ENCODE data around the gene SFXN5. TPM values are rescaled to one million over a fixed set of nuclear protein-coding genes. Genes with fewer than 3 reads are reported as not detected.

SFXN5 gene
- total and polyA plus RNA-seq, 2 donors (not counting 1 experiment from before 2014, with no cell fraction given): 5.8 to 13.9 TPM

DNA sequence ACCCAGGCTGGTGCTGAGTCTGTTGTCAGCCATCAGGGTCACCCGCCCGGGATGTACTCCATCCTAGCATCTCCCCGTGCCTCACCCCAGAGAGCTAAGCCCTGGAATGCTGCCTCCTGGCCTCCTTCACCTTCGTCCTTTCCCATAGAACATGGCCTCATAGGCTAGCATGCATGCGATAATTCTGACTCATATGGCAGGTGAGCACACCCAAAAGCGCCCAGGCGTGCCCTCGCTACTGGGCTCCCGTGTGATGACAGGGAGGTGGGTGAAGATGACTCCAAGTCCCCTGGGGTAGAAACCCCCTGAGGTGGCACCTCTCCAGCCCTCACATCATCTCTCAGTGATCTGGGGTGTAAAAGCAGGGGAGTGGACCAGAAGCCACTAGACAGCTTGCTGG is 177.0 kb downstream of the SFXN5 start:
- H2AFZ ChIP-seq (ENCODE audit: low read length): no peak overlapping the region
- H3K9me3 ChIP-seq (ENCODE audit: control insufficient read depth, insufficient read depth, low read depth, low read length): no peaks in the 10 kb centered on the region
- H3K4me2 ChIP-seq (ENCODE audit: extremely low read depth, insufficient read depth, low read length): no peak overlapping the region
- no peak overlapping the region for H3K9ac ChIP-seq (ENCODE audit: insufficient read depth, low read length)
- TF ChIP-seq, protein P1, sequence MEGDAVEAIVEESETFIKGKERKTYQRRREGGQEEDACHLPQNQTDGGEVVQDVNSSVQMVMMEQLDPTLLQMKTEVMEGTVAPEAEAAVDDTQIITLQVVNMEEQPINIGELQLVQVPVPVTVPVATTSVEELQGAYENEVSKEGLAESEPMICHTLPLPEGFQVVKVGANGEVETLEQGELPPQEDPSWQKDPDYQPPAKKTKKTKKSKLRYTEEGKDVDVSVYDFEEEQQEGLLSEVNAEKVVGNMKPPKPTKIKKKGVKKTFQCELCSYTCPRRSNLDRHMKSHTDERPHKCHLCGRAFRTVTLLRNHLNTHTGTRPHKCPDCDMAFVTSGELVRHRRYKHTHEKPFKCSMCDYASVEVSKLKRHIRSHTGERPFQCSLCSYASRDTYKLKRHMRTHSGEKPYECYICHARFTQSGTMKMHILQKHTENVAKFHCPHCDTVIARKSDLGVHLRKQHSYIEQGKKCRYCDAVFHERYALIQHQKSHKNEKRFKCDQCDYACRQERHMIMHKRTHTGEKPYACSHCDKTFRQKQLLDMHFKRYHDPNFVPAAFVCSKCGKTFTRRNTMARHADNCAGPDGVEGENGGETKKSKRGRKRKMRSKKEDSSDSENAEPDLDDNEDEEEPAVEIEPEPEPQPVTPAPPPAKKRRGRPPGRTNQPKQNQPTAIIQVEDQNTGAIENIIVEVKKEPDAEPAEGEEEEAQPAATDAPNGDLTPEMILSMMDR (conservative IDR thresholded peaks at IDR 0.05 in 1 of 2, IDR thresholded peaks at IDR 0.05 in 1 of 2; ENCODE audit: low read depth in 1 of 2, low read length in 2 of 2): no peak
- TF ChIP-seq EZH2 (IDR thresholded peaks at IDR 0.05; ENCODE audit: low read length, missing control alignments): no peak
- H3K27me3 ChIP-seq (ENCODE audit: control insufficient read depth, insufficient read depth, low read length): peaks cover 33% of the 10 kb centered on the region
- no peak for DNase-seq (ENCODE audit: low read depth in 2 of 2)
- H3K36me3 ChIP-seq (ENCODE audit: control insufficient read depth, insufficient read depth, low read length): no peaks in the 10 kb centered on the region
- H3K4me1 ChIP-seq (ENCODE audit: control insufficient read depth, extremely low read depth, insufficient read depth, low read length): no peaks in the 10 kb centered on the region
- no peak overlapping the region for H3K27ac ChIP-seq (ENCODE audit: insufficient read depth, low read length)
- H4K20me1 ChIP-seq (ENCODE audit: control insufficient read depth, extremely low read depth, insufficient read depth, low read length): no peaks in the 10 kb centered on the region
- H3K79me2 ChIP-seq (ENCODE audit: control insufficient read depth, insufficient read depth, low read length): no peaks in the 10 kb centered on the region
- no peak overlapping the region for H3K4me3 ChIP-seq (replicated peaks in 1 of 4; ENCODE audit: control extremely low read depth in 1 of 4, insufficient read depth in 1 of 4, low read depth in 3 of 4, low read length in 4 of 4)

DNA sequence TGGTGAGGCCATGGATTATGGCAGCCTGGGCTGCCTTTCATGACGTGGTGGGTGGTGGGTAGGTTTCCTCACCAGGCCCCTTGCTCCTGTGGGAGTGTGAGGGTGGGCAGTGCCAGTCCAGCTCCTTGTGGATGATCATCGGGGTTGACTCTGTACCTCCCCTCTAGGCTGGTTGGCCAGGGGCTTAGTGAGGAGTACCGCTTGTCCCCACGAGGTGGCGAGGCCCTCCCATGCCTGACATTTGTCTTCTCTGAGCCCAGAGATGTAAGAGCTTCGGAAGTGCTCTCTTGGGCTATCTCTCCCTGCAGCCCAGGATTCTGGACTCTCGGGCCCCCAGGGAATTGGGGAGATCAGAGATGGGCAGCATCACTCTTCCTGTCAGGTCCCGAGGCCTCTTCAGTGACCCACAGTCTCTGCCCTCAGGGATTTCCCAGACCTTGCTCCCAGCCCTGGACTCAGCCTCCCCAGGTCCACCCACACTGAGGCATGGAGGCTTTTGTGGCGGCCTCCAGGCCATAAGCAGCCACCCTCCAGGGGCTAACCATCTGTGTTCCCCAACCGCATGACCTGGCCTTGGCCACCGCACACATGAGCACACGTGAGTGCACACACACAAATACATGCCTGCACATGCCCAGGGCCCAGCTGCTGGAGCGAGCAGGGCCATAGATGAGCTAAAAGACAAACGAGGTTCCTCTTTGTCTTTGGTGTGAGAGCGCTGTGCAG is 177.8 kb downstream of the SFXN5 start:
- no peaks in the 10 kb centered on the region for H3K79me2 ChIP-seq (ENCODE audit: control insufficient read depth, insufficient read depth, low read length)
- no peaks in the 10 kb centered on the region for H3K4me1 ChIP-seq (ENCODE audit: control insufficient read depth, extremely low read depth, insufficient read depth, low read length)
- no peaks in the 10 kb centered on the region for H4K20me1 ChIP-seq (ENCODE audit: control insufficient read depth, extremely low read depth, insufficient read depth, low read length)
- DNase-seq (ENCODE audit: low read depth in 2 of 2): peak; percentile 60 to 63
- H2AFZ ChIP-seq (ENCODE audit: low read length): no peak overlapping the region
- H3K27ac ChIP-seq (ENCODE audit: insufficient read depth, low read length): no peak overlapping the region
- no peak overlapping the region for H3K4me3 ChIP-seq (replicated peaks in 1 of 4; ENCODE audit: control extremely low read depth in 1 of 4, insufficient read depth in 1 of 4, low read depth in 3 of 4, low read length in 4 of 4)
- H3K36me3 ChIP-seq (ENCODE audit: control insufficient read depth, insufficient read depth, low read length): no peaks in the 10 kb centered on the region
- peaks cover 29% of the 10 kb centered on the region for H3K27me3 ChIP-seq (ENCODE audit: control insufficient read depth, insufficient read depth, low read length)
- H3K9ac ChIP-seq (ENCODE audit: insufficient read depth, low read length): no peak overlapping the region
- TF ChIP-seq EZH2 (IDR thresholded peaks at IDR 0.05; ENCODE audit: low read length, missing control alignments): no peak
- TF ChIP-seq, protein P1 (conservative IDR thresholded peaks at IDR 0.05 in 1 of 2, IDR thresholded peaks at IDR 0.05 in 1 of 2; ENCODE audit: low read depth in 1 of 2, low read length in 2 of 2): peak; percentile 48 to 78
- H3K9me3 ChIP-seq (ENCODE audit: control insufficient read depth, insufficient read depth, low read depth, low read length): no peaks in the 10 kb centered on the region
- H3K4me2 ChIP-seq (ENCODE audit: extremely low read depth, insufficient read depth, low read length): no peak overlapping the region

DNA sequence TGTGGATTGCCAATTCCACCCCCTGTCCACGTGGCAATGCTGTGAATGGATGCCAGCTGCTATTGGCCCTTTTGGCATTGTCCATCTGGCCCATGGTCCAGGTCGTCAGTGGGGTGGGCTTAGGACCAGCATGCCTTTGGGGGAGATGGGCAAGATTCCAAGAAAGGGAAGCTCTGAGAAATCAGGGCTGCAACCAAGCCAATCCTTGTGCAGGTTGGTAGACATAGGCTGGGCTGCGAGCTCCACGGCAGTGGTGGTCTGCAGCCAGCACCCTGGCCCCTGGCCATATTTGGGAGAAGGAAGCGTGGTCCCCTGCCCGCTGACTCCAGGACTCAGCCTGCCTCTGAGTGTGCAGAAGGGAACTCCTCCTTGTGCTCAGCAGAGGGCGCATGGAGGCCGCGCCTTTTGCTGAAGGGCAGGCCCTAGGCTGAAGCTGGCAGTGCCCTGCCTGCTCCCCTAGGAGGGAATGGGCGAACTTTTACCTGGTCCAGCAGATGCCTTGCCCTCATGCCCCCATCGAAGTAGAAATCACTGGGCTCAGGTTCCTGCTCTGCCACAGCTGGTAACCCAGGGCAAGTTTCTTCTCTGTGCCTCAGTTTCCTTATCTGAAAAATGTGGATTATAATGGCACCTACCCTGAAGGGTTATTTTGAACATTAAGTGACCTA is 178.9 kb downstream of the SFXN5 start:
- H4K20me1 ChIP-seq (ENCODE audit: control insufficient read depth, extremely low read depth, insufficient read depth, low read length): no peaks in the 10 kb centered on the region
- H3K79me2 ChIP-seq (ENCODE audit: control insufficient read depth, insufficient read depth, low read length): no peaks in the 10 kb centered on the region
- H3K9me3 ChIP-seq (ENCODE audit: control insufficient read depth, insufficient read depth, low read depth, low read length): no peaks in the 10 kb centered on the region
- H3K9ac ChIP-seq (ENCODE audit: insufficient read depth, low read length): no peak overlapping the region
- H3K4me1 ChIP-seq (ENCODE audit: control insufficient read depth, extremely low read depth, insufficient read depth, low read length): no peaks in the 10 kb centered on the region
- no peak overlapping the region for H3K4me2 ChIP-seq (ENCODE audit: extremely low read depth, insufficient read depth, low read length)
- H2AFZ ChIP-seq (ENCODE audit: low read length): no peak overlapping the region
- H3K4me3 ChIP-seq (replicated peaks in 1 of 4; ENCODE audit: control extremely low read depth in 1 of 4, insufficient read depth in 1 of 4, low read depth in 3 of 4, low read length in 4 of 4): no peak overlapping the region
- H3K36me3 ChIP-seq (ENCODE audit: control insufficient read depth, insufficient read depth, low read length): no peaks in the 10 kb centered on the region
- TF ChIP-seq, protein P1 (conservative IDR thresholded peaks at IDR 0.05 in 1 of 2, IDR thresholded peaks at IDR 0.05 in 1 of 2; ENCODE audit: low read depth in 1 of 2, low read length in 2 of 2): peak; percentile 80 to 86
- no peak for TF ChIP-seq EZH2 (IDR thresholded peaks at IDR 0.05; ENCODE audit: low read length, missing control alignments)
- peak; percentile 54 to 77 for DNase-seq (ENCODE audit: low read depth in 2 of 2)
- H3K27me3 ChIP-seq (ENCODE audit: control insufficient read depth, insufficient read depth, low read length): peaks cover 24% of the 10 kb centered on the region
- no peak overlapping the region for H3K27ac ChIP-seq (ENCODE audit: insufficient read depth, low read length)

Data from fibroblast of lung (primary cell).